ENCODE results near the gene ADAMTS1. TPM values are rescaled to one million over a fixed set of nuclear protein-coding genes. Genes with fewer than 3 reads are reported as not detected.
"Not testable (repeated sequence)": the region's sequence is repeated elsewhere in the genome, so short reads cannot be mapped to it uniquely, and the experiment has no call there.

Gene ADAMTS1
- 21.4 and 23.0 TPM in 2 replicates for total RNA-seq
- polyA plus RNA-seq (2012), result 38.5 TPM

DNA sequence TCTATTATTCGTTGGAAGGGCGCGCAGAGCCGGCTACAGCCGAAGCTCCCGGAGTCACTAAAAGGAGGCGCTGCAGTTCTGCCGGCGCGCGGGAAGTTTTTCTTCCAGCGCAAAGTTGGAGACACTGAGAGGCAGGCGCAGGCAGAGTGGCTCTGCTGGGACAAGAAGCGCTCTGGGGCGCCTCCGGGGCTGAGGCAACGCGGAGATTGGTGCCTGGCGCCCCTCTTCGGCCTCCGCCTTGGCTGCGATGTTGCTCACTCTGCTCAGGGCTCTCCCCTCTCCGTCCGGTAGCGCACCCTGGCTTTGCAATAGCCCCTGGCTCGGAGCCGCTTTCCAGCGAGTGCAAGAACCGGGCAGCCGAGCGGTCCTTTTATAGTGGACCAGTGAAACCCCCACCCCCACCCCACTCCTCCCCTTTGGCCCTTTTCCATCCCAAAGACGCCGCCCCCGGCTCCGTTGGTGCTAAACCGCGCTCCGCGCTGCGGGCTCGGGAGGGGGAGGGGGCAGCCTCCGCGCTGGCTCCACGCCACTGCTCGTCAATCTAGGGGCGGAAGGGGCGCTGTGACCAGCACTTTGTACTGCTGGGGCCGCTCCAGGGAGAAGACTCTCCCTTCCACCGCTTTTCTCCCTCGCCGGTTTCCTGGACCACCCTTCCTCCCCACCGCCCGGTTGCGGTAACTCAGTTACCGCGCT lies at the start of gene ADAMTS1:
TSS of gene ADAMTS1 (minus strand) at position 344 of the 693 bp plus-strand sequence. CDS start 455 bp downstream, outside the sequence.
- peak; percentile 93 for DNase-seq (ENCODE audit: low read depth)

DNA sequence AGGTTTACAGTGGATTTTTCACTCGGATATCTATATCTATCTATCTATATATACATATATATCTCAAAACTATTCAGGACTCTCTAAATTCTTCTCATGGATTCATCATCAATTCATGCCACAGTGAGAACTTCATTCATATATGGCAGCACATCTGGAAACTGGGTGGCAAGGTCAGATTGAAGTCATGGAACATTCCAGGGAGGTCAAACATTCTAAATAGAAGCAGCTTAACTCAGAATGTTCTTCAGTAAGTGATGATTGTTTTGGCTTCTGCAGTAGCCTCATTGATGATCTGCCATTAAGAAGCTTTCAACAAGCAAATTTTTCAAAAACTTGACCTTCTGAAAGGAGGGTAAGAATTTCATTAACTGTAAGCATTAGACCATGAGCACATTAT lies 46.9 kb upstream of the ADAMTS1 start:
- no peak for DNase-seq (ENCODE audit: low read depth)

DNA sequence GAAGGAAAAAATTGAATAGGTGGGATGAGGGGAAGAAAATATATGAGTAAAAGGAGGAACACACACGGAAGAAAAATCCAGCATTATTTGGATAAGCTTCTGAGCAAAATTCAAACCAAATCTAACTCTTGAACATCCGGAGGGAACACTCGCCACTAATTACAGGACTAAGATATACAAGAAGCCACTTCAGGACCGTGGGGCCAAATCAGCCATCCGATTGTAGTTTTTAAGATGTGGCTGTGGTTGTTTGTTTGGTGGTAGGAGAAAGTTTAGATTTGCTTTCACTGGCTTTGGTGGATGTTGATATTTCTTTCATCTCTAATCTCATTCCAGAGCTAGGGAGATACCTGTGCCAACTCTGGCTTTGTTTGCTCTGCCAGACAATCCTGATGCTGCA lies 43.7 kb upstream of the ADAMTS1 start:
- no peak for DNase-seq (ENCODE audit: low read depth)

DNA sequence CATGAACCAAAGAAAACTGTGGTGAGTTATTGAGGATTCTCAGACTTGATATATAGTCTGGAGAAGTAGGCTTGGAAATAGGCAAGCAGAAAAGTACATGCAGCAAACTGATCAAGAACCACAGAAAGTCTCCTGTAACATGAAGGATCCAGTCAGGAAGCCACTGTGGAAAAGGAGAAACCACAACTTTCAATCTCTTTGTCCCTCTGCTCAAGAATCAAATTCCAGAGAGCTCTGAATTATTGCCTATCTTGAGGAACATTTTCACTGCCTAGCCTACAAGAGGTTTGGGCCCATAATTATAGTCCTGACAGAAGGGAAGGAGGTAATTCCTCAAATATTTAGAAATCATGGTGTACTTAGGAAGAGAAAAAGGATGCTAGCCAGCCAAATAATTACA lies 43.0 kb upstream of the ADAMTS1 start:
- DNase-seq (ENCODE audit: low read depth), result peak; percentile 32

DNA sequence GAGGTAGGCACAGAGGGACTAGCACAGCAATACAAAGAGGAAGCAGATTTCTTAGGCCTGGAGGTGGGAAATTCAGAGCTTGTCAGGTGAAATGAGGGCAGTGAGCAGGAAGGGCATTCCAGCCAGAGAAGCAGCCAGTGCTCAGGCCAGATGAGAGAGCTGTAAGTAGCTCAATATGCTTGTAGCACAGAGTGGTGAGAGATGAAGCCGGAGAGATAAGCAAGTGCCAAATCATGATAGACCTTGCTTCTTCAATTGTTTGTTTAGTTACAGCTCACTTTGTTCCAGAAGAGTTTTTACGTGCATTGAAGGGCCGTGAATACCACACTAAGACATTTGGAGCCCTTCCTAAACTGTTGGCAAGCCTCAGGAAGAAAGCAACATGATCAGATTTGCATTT lies 42.0 kb upstream of the ADAMTS1 start:
- DNase-seq (ENCODE audit: low read depth), result no peak

DNA sequence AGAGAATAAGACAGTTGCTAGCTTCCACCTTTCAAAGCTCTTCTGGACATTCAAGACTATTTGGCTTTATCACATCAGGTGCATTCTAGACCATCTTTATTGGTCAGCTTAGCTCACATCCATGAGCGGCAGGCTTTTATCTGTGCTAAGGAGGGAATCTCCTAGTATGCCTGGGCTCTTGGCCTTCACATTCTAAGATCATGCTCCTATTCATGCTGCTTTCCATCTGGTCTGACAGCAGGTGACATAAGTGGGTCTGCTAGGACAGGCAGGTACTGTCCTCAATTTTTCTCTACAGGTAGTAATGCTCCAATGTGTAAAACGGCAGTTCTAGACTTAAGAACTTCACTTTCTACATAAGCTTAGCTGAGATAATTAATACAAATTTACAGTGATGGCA lies 39.2 kb upstream of the ADAMTS1 start:
- DNase-seq (ENCODE audit: low read depth), result no peak

DNA sequence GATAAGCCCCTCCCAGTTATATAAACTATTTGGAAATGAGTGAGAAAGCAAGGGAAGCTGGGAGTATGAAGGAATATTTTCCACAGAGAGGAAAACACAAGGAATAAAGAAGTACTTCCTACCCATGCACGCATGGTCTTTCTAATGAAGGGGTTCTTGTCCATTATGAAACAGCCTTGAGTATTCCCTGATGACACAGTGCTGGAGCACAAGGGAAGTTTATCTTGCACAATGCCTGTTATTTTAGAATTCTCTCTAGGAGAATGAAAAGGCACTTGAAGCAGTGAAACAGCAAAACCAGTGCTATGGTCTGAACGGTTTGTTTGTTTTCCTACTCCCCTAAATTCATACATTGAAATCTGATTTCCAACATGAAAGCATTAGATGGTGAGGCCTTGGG lies 38.6 kb upstream of the ADAMTS1 start:
- DNase-seq (ENCODE audit: low read depth), result no peak

DNA sequence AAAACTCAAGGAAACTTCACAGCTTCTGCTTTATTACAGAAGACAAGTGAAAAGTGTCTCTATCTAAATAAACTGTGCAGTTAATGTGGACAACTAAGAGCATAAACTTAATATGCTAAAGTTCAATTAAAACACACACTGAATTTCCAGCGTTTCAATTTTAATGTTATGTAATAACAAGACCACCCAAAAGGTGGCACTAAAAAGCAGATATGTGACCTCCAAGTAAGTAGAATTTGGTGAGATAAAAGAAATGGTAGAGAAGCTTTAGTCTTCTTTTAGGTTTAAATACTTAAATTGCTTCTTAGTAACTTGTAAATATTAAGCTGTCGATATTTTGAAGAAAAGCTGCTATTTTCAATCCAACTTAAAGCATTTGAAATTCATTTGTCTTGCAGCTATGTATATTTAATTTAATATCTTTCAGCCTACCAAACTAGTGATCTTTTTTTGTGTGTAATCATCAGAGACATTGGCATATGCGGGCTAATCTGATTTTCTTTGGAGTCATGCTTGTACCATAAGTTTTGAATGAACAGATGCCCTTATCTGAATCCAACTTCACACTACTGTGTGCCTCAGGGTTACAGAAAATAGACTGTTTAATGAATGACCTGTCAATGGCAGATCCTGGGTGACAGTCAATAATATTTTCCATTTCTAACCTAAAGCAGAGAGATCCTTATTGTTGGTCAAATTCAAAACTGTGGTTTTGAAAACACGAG lies 36.5 kb upstream of the ADAMTS1 start:
- DNase-seq (ENCODE audit: low read depth), result peak; percentile 43

DNA sequence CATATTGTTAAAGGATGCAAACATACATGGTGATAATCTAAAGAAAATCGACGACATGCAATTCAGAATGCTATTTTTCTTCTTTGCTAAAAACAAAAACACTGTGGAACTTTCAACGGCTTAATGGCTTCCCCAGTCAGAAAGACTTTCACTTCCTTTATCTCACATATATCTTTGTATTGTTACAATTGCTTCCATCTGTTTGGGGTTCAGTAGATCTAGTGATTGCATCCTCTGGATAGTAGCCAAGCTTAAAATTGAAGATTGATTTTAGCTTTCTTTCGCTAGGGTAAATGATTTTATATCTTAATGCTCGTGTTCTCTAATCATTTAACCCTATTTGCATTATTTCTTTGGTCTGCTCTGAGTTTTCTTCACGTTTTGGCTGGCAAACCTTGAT lies 31.8 kb upstream of the ADAMTS1 start:
- DNase-seq (ENCODE audit: low read depth), result no peak

DNA sequence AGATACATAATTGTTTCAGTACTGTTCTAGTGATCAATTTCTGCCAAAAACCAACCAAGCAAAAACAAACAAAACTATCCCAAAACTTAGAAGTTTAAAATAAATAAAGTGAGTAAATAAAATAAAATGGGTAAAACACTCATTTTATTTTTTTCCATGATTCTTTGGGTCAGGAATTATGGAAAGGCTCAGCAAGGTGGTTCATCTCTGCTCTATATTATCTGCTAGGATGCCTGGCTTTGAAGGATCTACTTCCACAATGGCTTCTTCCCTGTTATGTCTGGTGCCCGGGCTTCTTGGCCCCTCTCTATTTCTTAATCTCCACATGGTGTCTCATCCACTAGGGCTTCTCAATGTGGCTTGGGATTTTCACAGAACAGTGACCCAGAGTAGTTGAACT lies 29.1 kb upstream of the ADAMTS1 start:
- DNase-seq (ENCODE audit: low read depth), result no peak

DNA sequence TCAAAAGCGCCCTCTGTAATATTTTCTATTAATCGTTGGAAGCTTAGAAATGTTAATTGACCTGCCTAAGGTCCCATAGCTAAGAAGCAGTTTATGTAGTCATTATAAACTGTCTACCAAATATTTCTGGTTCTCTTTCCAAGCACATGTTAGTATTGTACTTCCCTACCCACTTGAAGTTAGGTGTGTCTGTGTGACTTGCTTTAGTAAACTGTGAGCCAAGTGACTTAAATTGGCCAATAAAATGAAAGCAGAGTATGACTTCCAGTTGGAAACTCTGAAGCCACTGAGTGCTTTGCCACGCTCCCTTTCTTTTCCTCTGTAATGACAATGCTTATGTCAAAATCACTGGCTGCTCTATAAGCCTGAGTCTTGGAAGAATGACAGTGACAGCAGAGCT lies 20.6 kb upstream of the ADAMTS1 start:
- no peak for DNase-seq (ENCODE audit: low read depth)

DNA sequence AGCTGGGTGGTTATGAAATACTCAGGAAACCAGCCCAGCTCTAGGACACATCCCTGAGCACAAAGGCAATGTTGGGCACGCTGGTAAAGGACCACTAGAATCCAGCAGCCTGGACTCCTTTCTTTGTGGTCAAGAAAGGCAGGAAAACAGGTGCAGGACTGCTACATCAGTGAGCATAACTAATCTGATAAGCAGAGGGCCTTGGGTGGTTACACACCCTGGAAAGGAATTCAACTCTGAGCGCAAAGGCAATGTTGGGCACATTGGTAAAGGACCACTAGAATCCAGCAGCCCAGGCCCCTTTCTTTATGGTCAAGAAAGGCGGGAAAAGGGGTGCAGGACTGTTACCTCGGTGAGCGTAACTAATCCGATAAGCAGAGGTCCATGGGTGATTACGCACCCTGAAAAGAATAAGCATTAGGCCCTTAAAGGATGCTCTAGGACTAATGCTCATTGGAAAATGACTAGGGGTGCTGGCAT lies 11.7 kb upstream of the ADAMTS1 start:
- not testable (repeated sequence) for DNase-seq (ENCODE audit: low read depth)

DNA sequence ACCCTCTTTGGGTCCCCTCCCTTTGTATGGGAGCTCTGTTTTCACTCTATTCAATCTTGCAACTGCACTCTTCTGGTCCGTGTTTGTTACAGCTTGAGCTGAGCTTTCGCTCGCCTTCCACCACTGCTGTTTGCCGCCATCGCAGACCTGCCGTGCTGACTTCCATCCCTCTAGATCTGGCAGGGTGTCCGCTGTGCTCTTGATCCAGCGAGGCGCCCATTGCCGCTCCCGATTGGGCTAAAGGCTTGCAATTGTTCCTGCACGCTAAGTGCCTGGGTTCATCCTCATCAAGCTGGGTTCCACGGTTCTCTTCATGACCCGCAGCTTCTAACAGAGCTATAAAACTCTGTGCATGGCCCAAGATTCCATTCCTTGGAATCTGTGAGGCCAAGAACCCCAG lies 9.5 kb upstream of the ADAMTS1 start:
- not testable (repeated sequence) for DNase-seq (ENCODE audit: low read depth)

DNA sequence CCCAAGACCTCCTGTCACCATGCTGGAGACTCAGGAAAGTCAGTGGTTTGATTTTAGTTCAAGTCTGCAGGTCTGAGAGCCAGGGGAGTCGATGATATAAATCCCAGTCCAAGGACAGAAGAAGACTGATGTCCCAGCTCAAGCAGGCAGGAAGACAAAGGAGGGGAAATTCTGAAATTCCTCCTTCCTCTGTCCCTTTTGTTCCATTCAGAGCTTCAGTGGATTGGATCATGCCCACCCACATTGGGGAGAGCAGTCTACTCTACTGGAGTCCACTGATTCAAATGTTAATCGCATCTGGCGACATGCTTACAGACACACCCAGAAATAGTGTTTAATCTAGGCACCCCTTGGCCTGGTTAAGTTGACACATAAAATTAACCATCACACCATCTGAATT lies 7.2 kb upstream of the ADAMTS1 start:
- DNase-seq (ENCODE audit: low read depth), result no peak

DNA sequence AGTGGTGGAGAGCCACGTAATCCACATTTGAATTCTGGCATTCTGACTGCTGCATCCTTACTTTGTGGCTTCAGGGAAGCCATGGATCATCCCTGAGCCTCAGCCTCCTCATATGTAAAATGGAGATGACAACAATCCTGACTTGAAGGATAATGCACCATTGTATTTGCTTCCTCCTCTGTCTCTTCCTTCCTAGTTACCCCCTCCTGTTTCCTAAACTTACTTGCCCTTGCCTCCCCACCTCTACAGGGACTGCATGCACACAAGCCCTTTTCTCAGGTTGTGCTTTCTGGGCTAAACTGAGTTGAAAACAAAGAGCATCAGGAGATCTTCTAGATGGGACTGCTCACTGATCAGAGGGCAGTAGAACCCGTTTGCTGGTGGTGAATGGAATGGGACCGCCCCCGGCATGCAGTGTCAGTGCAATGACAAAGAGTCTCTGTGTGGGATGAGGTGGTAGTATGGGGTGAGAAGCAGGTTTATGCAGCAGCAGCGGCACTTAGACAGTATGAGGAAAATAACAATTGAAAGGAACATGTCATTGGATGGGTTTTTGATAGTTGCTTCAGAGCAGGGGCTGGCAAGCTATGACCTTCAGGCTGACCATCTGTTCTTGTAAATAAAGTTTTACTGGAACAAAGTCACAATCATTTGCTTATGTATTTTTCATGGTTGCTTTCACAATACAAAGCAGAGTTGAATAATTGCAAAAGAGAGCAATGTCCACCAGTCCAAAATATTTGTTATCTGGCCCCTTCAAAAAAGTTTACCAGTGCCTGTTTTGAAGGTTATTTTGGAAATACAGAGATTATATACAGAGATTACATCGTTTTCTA lies 6.1 kb upstream of the ADAMTS1 start:
- DNase-seq (ENCODE audit: low read depth), result no peak

DNA sequence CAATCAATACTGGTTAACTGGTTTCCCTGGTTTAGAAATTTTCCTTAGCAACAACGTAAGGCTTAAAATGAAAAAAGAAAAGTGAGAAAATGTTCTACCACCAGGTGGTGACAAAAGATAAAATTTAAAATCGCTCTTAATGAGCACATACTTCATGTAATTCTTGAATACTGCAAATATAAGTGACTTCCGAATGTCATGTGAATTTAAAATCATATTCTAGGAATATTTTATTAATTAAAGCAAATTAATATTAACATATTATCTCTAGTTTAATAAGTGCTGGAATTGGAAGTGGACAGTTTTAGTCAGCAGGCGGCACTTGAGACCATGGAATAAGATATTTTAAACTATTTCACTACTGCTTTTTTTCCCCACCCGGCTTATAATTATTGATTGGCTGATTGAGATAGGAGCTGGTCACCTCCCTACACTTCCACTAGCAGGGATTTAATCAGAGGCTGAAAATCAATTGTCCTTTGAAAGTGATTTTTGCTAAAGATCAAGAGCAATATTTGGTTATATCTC lies 5.0 kb upstream of the ADAMTS1 start:
- peak; percentile 71 for DNase-seq (ENCODE audit: low read depth)

DNA sequence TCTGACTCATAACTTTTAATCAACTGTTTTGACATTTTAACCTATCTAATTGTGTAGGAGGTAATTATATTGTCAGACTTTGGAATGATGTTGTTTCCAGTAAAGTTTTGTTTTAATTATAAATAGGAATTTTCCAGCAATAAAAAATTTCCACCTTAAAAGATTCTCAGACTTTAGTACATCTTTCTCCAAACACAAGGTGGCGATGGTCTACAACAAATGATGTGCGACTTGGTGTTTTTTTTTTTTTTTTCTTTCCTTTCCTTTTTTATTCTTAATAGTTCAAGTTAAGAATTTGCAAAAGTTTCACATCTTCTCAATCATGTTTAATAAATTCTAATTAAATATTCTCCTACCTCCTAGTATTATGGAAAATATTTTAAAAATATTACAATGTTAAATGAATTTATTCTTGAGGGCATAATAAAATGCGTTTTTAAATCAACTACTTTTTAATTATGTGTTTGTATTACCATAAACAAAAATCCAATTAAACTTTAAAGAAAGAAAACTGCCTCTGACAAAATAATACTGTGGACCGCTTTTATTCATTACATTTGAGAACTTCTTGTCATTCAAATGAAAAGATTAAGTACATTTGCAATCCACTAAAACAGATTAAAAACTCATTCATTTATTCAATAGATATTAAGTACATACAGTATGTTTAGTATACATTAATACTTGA lies 4.4 kb upstream of the ADAMTS1 start:
- DNase-seq (ENCODE audit: low read depth), result peak; percentile 77

DNA sequence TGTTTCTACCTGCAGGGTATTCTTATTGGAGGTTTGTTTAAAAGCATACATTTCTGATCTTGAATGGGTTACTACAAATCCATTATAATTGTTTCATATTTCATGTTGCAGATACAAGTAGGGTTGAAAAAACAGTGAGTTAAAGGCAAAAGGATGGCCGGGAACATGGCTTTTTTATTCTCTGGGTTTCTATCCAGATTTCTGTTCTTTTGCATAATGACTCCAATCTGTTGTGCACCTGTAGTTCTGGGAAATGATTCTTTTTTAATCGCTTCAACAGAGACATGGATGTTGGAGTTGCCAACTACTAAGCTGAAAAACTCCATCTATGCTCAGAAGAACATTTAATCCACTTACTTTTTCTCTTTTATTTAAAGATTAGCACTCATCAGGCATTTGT lies 2.7 kb upstream of the ADAMTS1 start:
- no peak for DNase-seq (ENCODE audit: low read depth)

DNA sequence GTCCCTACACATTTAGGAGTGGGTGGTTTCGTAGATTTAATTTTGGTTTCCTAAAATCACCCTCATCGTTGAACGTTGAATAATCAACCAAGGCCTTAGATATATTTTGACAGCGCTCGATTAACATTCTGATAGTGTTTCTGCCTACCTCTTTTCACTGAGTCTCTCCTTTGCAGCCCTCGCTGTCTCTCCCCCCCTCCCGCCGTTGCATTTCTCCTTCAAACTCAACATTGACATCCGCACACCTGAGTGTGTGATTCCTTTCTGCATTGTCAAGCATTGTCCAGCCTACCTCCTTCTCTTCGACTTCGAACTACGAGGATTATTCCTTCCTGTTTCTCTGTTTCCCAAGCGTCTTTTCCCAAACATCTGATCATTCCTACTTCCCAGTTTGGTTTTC lies 1.8 kb upstream of the ADAMTS1 start:
- DNase-seq (ENCODE audit: low read depth), result no peak

DNA sequence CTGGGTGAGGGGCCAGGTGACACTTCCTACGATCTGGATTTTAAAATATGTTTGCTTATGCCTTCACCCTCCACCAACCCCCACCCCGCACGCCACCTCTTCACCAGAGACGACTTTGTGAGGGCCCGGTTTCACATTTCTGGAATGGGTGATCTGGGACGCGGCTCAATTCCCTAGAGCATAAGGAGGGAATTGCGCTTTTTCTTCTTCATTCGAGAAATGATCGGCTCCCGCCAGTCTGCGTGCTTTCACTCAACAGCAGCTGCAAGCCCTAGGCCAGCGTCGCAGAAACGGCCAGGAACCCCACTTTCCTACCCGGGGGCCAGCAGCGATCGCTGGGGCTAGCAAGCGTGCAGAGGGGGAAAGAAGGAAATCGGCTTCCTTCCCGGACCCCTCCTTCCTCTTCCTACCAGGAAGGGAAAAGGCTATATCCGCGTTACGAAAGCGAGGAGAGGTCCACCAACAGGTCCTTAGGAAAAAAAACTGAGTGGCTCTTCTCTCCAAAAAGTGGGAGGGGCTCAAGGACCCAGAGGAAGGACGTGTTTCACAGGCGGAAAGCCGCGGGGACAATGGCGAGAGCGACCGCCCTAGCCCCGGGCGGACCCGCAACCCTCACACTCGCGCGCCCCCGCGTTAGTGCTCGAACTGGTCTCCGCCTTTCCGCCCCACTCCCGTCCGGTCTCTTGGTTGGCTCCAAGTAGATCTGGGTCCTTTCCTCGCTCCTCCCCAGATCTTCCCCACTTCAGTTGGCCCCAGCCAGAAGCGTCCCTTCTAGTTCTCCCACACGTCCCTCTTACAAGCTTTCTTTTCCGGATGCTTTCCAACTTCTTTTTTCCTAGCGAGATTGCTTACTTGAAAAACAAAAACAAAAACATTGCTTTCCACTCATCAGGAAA lies 1.1 kb upstream of the ADAMTS1 start:
- DNase-seq (ENCODE audit: low read depth), result peak; percentile 80

Measured in myocyte (in vitro differentiated cells).